Measurements from ENCODE around the gene ALPG.

- no peak for TF ChIP-seq CTCF (IDR thresholded peaks at IDR 0.05 in 4 of 5, conservative IDR thresholded peaks at IDR 0.05 in 1 of 5)
- TF ChIP-seq POLR2A (IDR thresholded peaks at IDR 0.05), result no peak
Observed at GRCh38 chr2:232368311-232368731, 38.3 kb upstream of the ALPG start.
